GM12873 (cell line): ENCODE results near the gene BLVRA.

ENCODE experiments used
- TF ChIP-seq, protein P1 (sequence below): IDR thresholded peaks from 2 replicates; pipeline ENCODE4 v1.5.1; 2012; ENCODE audit warnings: low read depth, mild to moderate bottlenecking, moderate library complexity, low read length, control low read depth; ENCODE audit not compliant: insufficient read depth; ENCODE audit errors: missing control alignments

Gene BLVRA

DNA sequence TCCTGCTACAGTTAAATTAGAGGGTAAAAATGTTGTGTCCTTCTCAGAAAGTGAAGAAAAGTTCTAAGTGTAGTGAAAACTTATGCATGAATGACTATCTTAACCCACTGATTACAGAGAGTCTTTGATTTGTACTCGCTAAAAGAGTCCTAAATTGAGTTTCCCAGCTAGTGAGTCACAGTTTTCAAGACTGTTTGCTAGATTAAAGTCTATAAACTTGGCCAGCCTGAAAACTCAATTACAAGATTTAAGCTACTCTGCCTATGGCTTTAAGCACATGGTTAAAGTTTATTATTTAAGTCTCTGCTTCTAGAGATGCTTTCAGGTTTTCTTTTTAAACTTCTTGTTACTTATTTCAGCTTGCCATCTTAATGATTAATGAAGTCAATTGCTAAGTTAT lies 66.5 kb downstream of the BLVRA start:
- TF ChIP-seq, protein P1, sequence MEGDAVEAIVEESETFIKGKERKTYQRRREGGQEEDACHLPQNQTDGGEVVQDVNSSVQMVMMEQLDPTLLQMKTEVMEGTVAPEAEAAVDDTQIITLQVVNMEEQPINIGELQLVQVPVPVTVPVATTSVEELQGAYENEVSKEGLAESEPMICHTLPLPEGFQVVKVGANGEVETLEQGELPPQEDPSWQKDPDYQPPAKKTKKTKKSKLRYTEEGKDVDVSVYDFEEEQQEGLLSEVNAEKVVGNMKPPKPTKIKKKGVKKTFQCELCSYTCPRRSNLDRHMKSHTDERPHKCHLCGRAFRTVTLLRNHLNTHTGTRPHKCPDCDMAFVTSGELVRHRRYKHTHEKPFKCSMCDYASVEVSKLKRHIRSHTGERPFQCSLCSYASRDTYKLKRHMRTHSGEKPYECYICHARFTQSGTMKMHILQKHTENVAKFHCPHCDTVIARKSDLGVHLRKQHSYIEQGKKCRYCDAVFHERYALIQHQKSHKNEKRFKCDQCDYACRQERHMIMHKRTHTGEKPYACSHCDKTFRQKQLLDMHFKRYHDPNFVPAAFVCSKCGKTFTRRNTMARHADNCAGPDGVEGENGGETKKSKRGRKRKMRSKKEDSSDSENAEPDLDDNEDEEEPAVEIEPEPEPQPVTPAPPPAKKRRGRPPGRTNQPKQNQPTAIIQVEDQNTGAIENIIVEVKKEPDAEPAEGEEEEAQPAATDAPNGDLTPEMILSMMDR, result no peak

DNA sequence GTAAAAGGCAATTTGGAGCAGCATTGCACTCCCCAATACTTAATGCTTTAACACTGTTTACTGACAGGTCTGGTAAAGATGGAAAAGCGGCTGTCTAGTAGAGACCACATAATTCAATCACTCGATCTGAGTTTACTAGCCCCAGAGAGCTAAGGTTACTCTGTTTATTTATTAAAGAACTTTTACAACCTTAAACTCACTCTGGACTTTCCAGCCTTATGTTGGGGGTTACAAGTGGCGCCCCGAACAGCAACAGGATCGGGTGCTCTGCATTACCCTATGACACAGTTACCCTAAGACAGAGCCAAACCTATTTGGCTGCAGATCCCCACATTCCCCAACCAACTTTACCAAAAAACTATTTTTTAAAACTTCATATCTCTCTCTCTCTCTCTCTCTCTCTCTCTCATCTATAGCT lies 66.9 kb downstream of the BLVRA start:
- TF ChIP-seq, protein P1, result no peak

DNA sequence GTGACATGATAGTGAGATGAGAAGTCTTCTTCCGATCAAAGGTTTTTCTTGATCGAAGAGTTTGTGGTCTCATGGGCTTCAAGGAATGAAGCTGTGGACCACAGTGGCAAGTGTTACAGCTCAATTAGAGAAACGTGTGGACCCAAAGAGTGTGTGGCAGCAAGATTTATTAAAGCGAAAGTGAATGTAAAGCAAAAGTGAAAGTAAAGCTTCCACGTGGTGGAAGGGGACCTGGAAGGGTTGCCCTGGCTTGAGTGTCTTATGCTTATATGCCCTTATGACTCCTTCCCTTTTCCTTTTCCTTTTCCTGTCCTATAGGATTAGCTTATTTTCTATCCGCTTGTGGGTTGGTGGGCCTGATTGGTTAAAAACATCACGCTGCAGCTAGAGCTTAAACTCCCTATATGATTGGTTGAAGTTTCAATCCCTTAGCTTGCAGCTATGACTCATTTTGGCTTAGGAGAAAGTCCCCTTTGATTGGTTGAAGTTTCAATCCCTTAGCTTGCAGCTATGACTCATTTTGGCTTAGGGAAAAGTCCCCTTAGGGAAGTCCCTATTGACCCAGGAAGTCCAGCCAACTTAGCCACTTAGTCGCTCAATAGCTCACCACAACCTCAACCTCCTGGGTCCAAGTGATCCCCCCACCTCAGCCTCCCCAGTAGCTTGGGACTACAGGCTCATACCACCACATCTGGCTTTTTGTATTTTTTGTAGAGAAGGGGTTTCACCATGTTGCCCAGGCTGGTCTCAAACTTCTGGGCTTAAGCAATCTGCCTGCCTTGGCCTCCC lies 76.2 kb downstream of the BLVRA start:
- TF ChIP-seq, protein P1, result no peak

DNA sequence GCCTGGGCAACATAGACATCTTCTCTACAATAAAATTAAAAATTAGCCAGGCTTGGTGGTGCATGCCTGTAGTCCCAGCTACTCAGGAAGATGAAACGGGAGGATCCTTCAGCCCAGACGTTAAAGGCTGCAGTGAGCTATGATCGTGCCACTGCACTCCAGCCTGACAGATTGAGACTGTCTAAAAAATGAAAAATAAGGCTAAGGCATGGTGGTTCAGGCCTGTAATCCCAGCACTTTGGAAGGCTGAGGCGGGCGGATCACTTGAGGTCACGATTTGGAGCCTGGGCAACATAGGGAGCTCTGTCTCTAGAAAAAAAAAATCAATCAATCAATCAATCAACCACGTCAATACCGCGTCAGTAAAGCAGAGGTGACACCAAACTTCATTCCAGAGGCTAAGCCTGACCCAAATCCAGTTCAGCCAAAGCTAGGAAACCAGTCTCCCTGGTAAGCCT lies 79.8 kb downstream of the BLVRA start:
- TF ChIP-seq, protein P1, result no peak

DNA sequence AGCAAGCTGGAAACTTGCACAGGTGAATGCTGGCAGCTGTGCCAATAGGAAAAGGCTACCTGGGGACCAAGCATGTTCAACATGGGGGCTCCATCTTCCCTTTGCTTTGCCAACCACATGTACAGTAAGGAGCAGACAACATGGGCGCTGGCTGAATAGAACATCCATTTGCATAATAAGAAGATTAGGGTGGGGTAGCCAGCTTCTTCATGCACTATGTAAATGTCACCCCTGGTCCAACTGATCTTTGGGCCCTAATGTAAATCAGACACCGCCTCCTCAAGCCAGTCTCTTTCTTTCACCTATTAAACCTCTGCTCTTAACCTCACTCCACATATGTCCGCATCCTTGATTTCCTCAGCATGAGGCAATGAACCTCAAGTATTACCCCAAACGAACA lies 84.8 kb downstream of the BLVRA start:
- TF ChIP-seq, protein P1, result no peak

DNA sequence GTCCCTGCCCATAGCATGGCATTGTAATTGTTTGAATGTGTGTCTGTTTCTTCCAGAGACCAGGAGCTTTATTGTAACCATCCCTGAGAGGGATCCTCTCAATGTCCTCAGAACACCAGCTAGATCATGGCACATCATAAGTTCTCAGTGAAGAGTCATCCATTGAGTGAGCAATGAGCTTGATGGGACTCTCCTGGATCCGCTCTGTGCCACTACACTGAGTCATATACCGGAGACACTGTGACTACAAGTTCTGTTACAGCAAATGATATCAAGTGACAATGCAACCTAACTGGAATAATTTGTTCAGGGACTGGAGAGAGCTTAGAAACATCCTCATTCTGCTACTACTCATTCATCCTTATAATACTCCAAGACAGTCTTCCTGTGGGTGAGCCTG lies 85.8 kb downstream of the BLVRA start:
- TF ChIP-seq, protein P1, result no peak

DNA sequence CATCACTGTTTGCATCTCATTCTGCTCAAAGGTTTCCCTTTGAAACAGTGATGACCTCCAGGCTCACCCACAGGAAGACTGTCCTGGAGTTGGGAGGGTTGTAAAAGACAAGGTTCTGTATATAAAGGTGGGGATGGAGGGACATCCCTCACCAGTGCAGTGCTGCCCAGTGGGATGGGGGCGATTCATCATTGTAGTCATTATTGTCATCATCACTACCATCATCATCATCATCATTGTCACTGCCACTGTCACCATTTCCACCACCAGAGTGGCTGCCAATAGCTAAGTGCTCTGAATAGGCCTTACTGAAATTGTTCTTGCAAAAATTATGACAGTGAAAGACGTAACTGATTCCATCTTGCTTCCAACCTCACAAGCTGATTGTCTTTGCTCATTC lies 86.2 kb downstream of the BLVRA start:
- TF ChIP-seq, protein P1, result no peak
